ENCODE results near the gene LRRC49. TPM values are rescaled to one million over a fixed set of nuclear protein-coding genes. Genes with fewer than 3 reads are reported as not detected.

The LRRC49 gene
- total and polyA plus RNA-seq, 2 of the 4 experiments (the other 2 are of a cell fraction): 8.6 to 16.8 TPM

GRCh38 chr15:70876683-70877082, 15.9 kb upstream of the LRRC49 start:
- no TSS peak for BruUV-seq (replicated peaks)
- Histone ChIP-seq H3K9me1 (ENCODE audit: insufficient read depth, low read length) (no peaks in the 10 kb centered on the region; the same call in 1 of the 2 replicates), H3K4ac (ENCODE audit: low read depth, low read length) (no peak overlapping the region), H3K9me3 (ENCODE audit: control insufficient read depth, insufficient read depth, low read length) (peaks cover 2% of the 10 kb centered on the region; the same call in 1 of the 2 replicates), H2AK5ac (ENCODE audit: low read depth, low read length) (no peak overlapping the region), H3K27me3 (ENCODE audit: control insufficient read depth, insufficient read depth, low read length) (no peaks in the 10 kb centered on the region), H4K5ac (ENCODE audit: low read depth, low read length) (no peak overlapping the region), H2BK15ac (ENCODE audit: low read depth, low read length) (no peak overlapping the region), H2BK20ac (ENCODE audit: low read depth, low read length) (peak overlapping the region; percentile 60; the same call in 1 of the 2 replicates), H3K9ac (ENCODE audit: low read depth, low read length) (no peak overlapping the region), H3K36me3 (ENCODE audit: control insufficient read depth, insufficient read depth, low read length) (no peaks in the 10 kb centered on the region), H3K27ac (ENCODE audit: insufficient read depth, low read length) (no peak overlapping the region), H3K4me1 (ENCODE audit: control insufficient read depth, insufficient read depth, low read length) (peaks cover 2% of the 10 kb centered on the region; the same call in 1 of the 2 replicates), H3K14ac (replicated peaks; ENCODE audit: low read depth, low read length) (no peak overlapping the region), H3K79me1 (ENCODE audit: low read depth in 1 of 2, low read length in 2 of 2) (0 out of 4 replicates have a peak, but pooled peaks cover 0 to 3% of the 10 kb centered on the region in 2 experiments), H2AK9ac (replicated peaks; ENCODE audit: low read depth, low read length, poor library complexity) (no peak overlapping the region), H2BK120ac (ENCODE audit: low read depth, low read length) (no peak overlapping the region), H3K23ac (ENCODE audit: low read depth, low read length) (no peak overlapping the region), H4K8ac (ENCODE audit: low read depth in 2 of 2, low read length in 2 of 2) (no peak overlapping the region), H4K20me1 (ENCODE audit: insufficient read depth, low read length) (no peaks in the 10 kb centered on the region), H4K91ac (ENCODE audit: insufficient read depth, low read depth, low read length) (no peak overlapping the region), H2BK5ac (ENCODE audit: low read depth, low read length, poor library complexity, severe bottlenecking) (no peak overlapping the region), H3K56ac (ENCODE audit: extremely low read depth, insufficient read depth, low read length) (no peak overlapping the region), H3K4me3 (ENCODE audit: insufficient read depth, low read depth, low read length) (no peak overlapping the region), H2AFZ (replicated peaks; ENCODE audit: low read length, poor library complexity) (no peak overlapping the region), H3K18ac (ENCODE audit: low read depth, low read length) (no peak overlapping the region), H3K4me2 (ENCODE audit: low read depth, low read length) (no peak overlapping the region)
- intact Hi-C loops (cut with micrococcal nuclease): loop anchor here (5.0 to 10.0 kb wide), 2 partner anchors 114 to 1402 kb away; partner anchors contain the start of gene UACA
- in situ Hi-C loops (cut with MboI; ENCODE audit: low sequenced_read_pairs): loop anchor here (10.0 kb wide), 2 partner anchors 52 to 192 kb away; no protein-coding TSS in a partner anchor
- ATAC-seq (ENCODE audit: low read depth) (no peak), DNase-seq (no peak)
- ChIA-PET CTCF (no interaction called here), POLR2A (ENCODE audit: unreplicated experiment) (no interaction called here)
- no peak for TF ChIP-seq RCOR1 (IDR thresholded peaks at IDR 0.05; ENCODE audit: insufficient replicate concordance, low read length)
- TF ChIP-seq NFE2L2 (IDR thresholded peaks at IDR 0.05; ENCODE audit: low read depth, low read length): no peak
- no peak for TF ChIP-seq CHD1 (IDR thresholded peaks at IDR 0.05; ENCODE audit: low read depth, low read length)
- no peak for TF ChIP-seq USF2 (IDR thresholded peaks at IDR 0.05; ENCODE audit: low read depth, low read length)
- dilution Hi-C loops (cut with HindIII; ENCODE audit: low sequenced_read_pairs, unreplicated experiment): no loop called here
- 72% methylated on average over 2 of the region's 2 CpGs; no CpG with 5 or more reads in 1 of the 2 experiments for WGBS, 2 experiments (ENCODE audit: extremely low coverage in 2 of 2, insufficient read length in 1 of 2)

All from IMR-90 (cell line).